ENCODE results near the gene KBTBD6.
"Not testable (repeated sequence)": the region's sequence is repeated elsewhere in the genome, so short reads cannot be mapped to it uniquely, and the experiment has no call there.

KBTBD6 gene

GRCh38 chr13:41132512-41133152, at the start of gene KBTBD6:
Gene KBTBD6 (minus strand): TSS chr13:41132802. CDS start chr13:41132511, 291 bp downstream.
- peak; percentile 89 for DNase-seq

- no peak for DNase-seq
Measured at GRCh38 chr13:41182231-41182630, 49.6 kb upstream of the KBTBD6 start.

DNA sequence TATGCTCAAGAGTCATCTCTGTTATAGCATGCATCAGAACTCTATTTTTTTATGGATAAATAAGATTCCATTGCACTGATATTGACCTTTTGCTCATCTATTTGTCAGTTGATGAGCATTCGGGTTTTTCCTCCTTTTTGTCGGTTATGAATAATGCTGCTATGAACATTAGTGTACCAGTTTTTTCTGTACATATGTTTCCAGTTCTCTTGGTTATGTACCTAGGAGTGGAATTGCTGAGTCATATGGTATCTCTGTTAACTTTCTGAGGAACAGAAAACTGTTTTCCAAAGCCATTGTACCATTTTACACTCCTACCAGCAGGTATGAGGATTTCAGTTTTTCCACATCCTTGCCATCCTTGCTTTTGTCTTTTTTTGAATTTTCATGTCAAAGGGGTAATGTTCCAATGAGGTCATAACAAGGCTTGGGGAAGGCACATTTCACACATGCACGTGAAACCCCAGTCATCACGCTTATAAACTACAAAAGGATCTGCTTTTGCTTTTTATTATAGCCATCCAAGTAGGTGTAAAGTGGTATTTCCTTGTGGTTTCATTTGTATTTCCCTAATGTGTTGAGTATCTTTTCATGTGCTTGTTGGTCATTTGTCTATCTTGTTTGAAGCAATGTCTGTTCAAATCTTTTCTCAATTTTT, 47.1 kb upstream of the KBTBD6 start:
- no peak for DNase-seq

- DNase-seq: no peak
Measured at GRCh38 chr13:41178040-41178439, 45.4 kb upstream of the KBTBD6 start.

- DNase-seq: no peak
Measured at GRCh38 chr13:41177616-41178015, 45.0 kb upstream of the KBTBD6 start.

GRCh38 chr13:41175576-41175975, 43.0 kb upstream of the KBTBD6 start:
- DNase-seq: not testable (repeated sequence)

- DNase-seq: no peak
Measured at GRCh38 chr13:41162151-41162550, 29.5 kb upstream of the KBTBD6 start.

DNA sequence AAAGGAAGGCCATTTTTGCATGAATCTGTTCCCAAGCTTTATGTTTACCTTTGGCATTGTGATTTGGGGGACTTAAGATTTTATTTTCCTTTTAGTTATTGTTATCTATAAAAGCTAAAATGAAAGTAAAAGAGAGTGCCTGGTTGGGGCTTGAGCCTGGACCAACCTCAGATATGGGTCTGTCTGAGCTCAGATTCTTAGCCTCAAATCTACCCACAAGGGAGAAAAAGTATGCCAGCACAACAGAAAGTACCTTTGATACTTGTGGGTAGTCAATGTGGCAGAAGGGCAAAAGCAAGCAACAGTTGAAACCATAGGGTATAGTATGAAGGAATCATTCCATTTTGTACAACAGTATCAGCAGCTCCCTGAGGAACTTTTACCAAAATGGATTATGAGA, 26.6 kb upstream of the KBTBD6 start:
- DNase-seq: no peak

DNA sequence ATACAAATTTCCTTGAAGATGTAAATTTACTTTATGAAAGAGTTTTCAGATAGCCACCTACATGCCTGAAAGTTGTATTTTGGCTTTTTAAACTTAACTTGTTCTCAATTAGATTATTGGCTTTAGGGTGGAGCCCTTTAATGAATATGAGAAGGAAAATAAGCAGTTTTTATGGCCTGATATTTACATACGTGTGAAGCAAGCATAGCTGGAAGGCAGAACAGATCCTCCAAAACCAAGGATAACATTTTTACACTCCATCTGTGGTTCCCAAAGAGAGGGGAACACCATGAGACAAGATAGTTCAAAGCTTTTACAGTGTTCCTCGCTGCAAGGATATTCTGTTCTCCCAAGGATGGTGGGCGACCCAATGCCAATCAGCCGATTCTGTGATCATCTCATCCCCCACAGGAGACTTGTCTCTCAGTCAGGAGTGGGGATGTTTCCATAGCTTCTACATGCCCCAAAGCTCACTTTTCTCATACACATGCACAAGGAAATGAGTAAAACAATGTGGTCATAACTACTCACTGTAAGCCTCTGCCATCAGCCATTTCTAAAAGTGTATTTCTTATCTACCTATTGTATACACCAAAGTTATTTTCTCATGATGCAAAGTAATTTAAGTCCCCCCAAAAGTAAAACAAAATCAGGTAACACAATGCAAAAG, 24.6 kb upstream of the KBTBD6 start:
- DNase-seq: no peak

DNA sequence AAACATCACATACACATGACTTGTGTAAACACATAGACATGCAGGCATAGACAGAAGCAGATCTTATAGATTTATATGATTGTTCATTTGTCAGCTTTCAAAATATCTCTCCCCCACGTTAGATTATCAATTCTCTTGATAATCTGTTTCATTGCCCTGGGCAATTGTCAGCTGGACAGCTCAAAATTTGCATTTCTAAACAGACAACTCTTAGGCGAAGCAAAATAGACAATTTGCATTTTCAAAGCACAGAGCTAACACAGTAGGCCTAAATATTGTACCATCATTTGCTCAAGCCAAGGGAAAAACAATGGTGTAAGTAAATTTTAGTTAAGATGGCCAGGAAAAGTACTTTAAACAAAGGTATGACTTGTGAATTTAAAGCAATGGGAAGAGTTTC, 24.0 kb upstream of the KBTBD6 start:
- no peak for DNase-seq

DNA sequence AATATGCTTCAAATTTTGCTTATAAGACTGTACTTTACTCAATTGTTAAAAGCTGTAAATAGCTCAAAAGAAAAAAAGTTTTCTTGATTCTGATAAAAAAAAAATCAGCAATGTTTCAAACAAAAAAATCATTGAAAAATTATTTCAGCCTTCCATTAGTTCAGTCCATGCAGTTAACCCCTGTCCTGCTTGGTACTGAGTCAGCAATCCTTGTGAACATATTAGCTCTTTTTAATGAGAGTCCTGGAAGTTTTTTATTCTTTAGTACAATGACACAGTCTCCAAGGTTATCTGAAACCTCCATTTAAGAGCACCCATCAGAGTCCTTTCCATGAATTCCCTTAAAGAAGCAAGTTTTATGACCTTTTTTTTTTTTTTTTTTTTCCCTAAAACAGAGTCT, 21.4 kb upstream of the KBTBD6 start:
- DNase-seq: no peak

GRCh38 chr13:41152005-41152404, 19.4 kb upstream of the KBTBD6 start:
- no peak for DNase-seq

GRCh38 chr13:41150058-41150457, 17.5 kb upstream of the KBTBD6 start:
- DNase-seq: no peak

GRCh38 chr13:41148419-41149283, 16.0 kb upstream of the KBTBD6 start:
- no peak for DNase-seq

GRCh38 chr13:41145136-41145908, 12.7 kb upstream of the KBTBD6 start:
- DNase-seq: no peak

DNA sequence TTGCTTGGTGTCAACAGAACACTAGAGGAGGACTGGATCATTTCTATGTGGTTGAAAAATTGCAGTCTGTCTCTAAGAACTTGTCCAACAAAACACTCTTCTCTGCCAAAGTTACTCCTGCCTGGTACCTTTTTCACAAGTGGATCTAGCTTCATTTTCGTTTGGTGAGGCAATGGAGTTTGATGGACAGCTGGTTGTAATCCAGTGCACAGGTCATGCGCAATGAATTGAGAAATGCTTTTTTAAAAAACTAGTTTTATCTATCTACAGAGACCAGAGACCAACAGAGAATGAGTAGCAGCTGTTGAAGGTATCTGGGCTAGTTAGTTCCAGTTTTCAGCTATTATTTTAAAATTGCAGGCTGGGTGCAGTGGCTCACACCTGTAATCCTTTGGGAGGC, 12.0 kb upstream of the KBTBD6 start:
- DNase-seq: no peak

DNA sequence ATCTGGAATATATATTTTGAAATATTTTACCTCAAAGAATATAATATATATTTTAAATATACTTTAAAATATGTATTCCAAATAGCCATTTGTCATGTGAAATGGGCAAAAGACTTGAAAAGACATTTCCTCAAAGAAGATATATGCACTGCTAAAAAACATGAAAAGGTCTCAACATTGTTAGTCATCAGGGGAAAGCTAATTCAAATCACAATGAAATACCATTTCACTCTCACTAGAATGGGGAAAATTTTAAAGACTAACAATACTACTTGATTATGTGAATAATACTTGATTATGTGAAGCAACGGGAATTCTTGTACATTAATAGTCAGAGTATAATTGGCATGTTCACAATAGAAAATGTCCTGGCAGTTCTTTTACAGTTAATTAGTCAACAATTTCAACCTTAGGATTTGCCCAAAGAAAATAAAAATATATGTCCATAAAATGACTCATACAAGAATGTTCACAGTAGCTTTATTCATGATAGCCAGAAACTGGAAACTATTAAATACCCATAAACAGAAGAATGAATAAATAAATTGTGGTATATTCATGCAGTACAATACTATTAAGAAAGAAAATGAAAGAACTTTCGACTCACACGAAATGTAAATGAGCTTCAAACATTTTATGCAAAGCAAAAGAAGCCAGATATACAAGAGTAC, 6.8 kb upstream of the KBTBD6 start:
- DNase-seq: no peak

GRCh38 chr13:41137951-41138350, 5.3 kb upstream of the KBTBD6 start:
- no peak for DNase-seq

DNA sequence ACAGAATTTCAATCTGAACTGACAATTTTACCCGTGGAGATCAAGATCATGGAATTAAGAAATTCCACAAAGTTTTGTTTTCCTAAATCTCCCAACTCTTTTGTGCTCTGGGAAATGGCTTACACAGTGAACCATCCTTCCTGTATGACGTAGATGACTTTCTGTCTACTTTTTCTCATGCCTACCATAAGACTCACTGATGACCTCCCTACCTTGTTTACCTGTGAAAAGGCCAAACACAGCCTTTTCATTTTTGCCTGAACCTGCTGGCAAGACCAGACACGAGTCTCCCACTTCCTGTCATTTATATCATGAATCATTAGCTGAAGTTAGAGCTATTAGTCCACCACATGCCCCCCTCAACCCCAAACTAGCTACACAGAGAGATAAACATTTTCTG, 4.6 kb upstream of the KBTBD6 start:
- DNase-seq: no peak

GRCh38 chr13:41136396-41137031, 3.9 kb upstream of the KBTBD6 start:
- no peak for DNase-seq

DNA sequence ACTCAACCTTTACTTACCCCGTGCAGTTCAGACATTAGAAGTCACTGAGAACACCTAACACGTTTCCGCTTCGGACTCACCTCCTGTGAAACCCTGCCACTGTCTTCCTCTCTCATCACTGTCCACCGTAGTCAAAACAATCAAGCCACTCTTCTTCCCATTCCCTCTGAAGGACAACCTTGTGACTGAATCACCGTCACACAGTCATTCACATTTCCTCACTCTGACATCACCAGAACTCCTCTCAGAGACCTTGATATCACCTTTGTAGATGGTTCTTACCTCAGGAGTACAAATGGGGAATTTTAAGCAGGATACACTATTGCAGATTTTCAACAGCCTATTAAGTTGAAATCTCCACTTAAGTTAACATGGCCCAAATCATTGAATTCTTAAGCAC, 1.3 kb upstream of the KBTBD6 start:
- DNase-seq: no peak

Data from NCI-H1105 (cell line).